HepG2 (cell line): ENCODE measurements around the gene CKAP2L. TPM values are rescaled to one million over a fixed set of nuclear protein-coding genes. Genes with fewer than 3 reads are reported as not detected.

ENCODE experiments used
- FIP1L1 ChIP-seq: fragments of 200-400 bp; formaldehyde crosslinking; IDR thresholded peaks from 2 replicates; pipeline ENCODE4 v1.6.1; 2018; ENCODE audit warnings: low read depth, mild to moderate bottlenecking, low read length, moderate library complexity, borderline replicate concordance; ENCODE audit not compliant: insufficient read depth
- FOSL1 ChIP-seq: sonication (generic); formaldehyde crosslinking; IDR thresholded peaks from 2 replicates; pipeline ENCODE4 v1.9.0; 2021; ENCODE audit warnings: missing genetic modification reagents, borderline replicate concordance
- FOXA1 ChIP-seq, 2 experiments: fragments of 450-650 bp in 1 of 2; sonication (generic) in 1 of 2; formaldehyde crosslinking in 1 of 2; IDR thresholded peaks; 2 replicates each; pipeline versions ENCODE4 v1.4.0 to v1.6.1; 2016 to 2020; ENCODE audit warnings: missing genetic modification reagents in 1 of 2
- ISL2 ChIP-seq: sonication (generic); formaldehyde crosslinking; IDR thresholded peaks from 2 replicates; pipeline ENCODE4 v1.5.0; 2020; ENCODE audit warnings: missing genetic modification reagents
- JUN ChIP-seq: sonication (generic); formaldehyde crosslinking; IDR thresholded peaks from 2 replicates; pipeline ENCODE4 v1.4.0; 2020; ENCODE audit warnings: mild to moderate bottlenecking, missing genetic modification reagents
- KAT7 ChIP-seq: IDR thresholded peaks from 2 replicates; pipeline ENCODE4 v1.6.1; 2018; ENCODE audit warnings: borderline replicate concordance, missing compliant biosample characterization
- KLF11 ChIP-seq: IDR thresholded peaks from 2 replicates; pipeline ENCODE4 v1.6.1; 2016; ENCODE audit warnings: missing compliant biosample characterization
- MEIS2 ChIP-seq: sonication (generic); formaldehyde crosslinking; IDR thresholded peaks from 2 replicates; pipeline ENCODE4 v1.9.0; 2021; ENCODE audit warnings: mild to moderate bottlenecking, missing genetic modification reagents
- NFE2L2 ChIP-seq: fragments of 150-350 bp; IDR thresholded peaks from 2 replicates; pipeline ENCODE4 v1.6.1; 2014; ENCODE audit warnings: low read length
- RXRA ChIP-seq: sonication (generic); formaldehyde crosslinking; IDR thresholded peaks from 2 replicates; pipeline ENCODE4 v1.5.1; 2020; ENCODE audit warnings: missing genetic modification reagents
- SAFB2 ChIP-seq: sonication (generic); formaldehyde crosslinking; IDR thresholded peaks from 2 replicates; pipeline ENCODE4 v1.5.1; 2020; ENCODE audit warnings: missing genetic modification reagents, low read depth, mild to moderate bottlenecking, borderline replicate concordance
- SCMH1 ChIP-seq: sonication (generic); formaldehyde crosslinking; IDR thresholded peaks from 2 replicates; pipeline ENCODE4 v1.9.0; 2021; ENCODE audit warnings: missing genetic modification reagents, mild to moderate bottlenecking, borderline replicate concordance
- TRIM24 ChIP-seq: sonication (generic); formaldehyde crosslinking; IDR thresholded peaks from 2 replicates; pipeline ENCODE4 v1.8.0; 2022; ENCODE audit warnings: mild to moderate bottlenecking, missing genetic modification reagents
- ZFP1 ChIP-seq: IDR thresholded peaks from 2 replicates; pipeline ENCODE4 v1.6.1; 2016
- ZFP41 ChIP-seq: sonication (generic); formaldehyde crosslinking; IDR thresholded peaks from 2 replicates; pipeline ENCODE4 v1.4.0; 2020; ENCODE audit warnings: mild to moderate bottlenecking, missing genetic modification reagents, borderline replicate concordance
- ZKSCAN8 ChIP-seq: IDR thresholded peaks from 2 replicates; pipeline ENCODE4 v1.6.1; 2016; ENCODE audit warnings: borderline replicate concordance, missing genetic modification reagents, missing compliant biosample characterization
- ZMYM3 ChIP-seq: sonication (generic); formaldehyde crosslinking; IDR thresholded peaks from 2 replicates; pipeline ENCODE4 v1.5.1; 2020; ENCODE audit warnings: mild to moderate bottlenecking, missing genetic modification reagents
- ZNF552 ChIP-seq: sonication (generic); formaldehyde crosslinking; IDR thresholded peaks from 2 replicates; pipeline ENCODE4 v1.9.0; 2022; ENCODE audit warnings: missing genetic modification reagents, mild to moderate bottlenecking, borderline replicate concordance
- ZNF678 ChIP-seq: sonication (generic); formaldehyde crosslinking; IDR thresholded peaks from 2 replicates; pipeline ENCODE4 v1.4.0; 2020; ENCODE audit warnings: mild to moderate bottlenecking, missing genetic modification reagents
- polyA plus RNA-seq, 8 experiments: library from polyadenylated mRNA; depleted of rRNA in 3 of 8; stranded (reverse) in 7 of 8; unstranded in 1 of 8; fragments of >200 nt; fragmentation: Illumina TruSeq in 4 of 8; extraction: Trizol in 4 of 8; gene quantifications; 2 replicates each; pipeline versions ENCODE4 v1.2.1 to v1.2.3, GENCODE V29; 2011 to 2016; ENCODE audit warnings: low read depth in 4 of 8, missing spikeins in 1 of 8, mixed read lengths in 1 of 8; ENCODE audit not compliant: insufficient read depth in 1 of 8
- total RNA-seq, 5 experiments: library from RNA; depleted of rRNA; stranded (reverse); fragments of >200 nt; fragmentation: Illumina TruSeq; extraction: Trizol; gene quantifications; 2 replicates each; pipeline ENCODE4 v1.2.3, GENCODE V29; 2016; ENCODE audit warnings: low read depth in 1 of 5
- TF ChIP-seq, protein P1 (sequence below), 2 experiments: sonication (generic) in 1 of 2; formaldehyde crosslinking in 1 of 2; IDR thresholded peaks; 2 replicates each; pipeline versions ENCODE4 v1.4.0 to v1.6.1; 2016 to 2020; ENCODE audit warnings: borderline replicate concordance in 1 of 2, low read depth in 1 of 2, mild to moderate bottlenecking in 1 of 2, missing genetic modification reagents in 1 of 2
- TF ChIP-seq, protein P2 (sequence below): sonication (generic); formaldehyde crosslinking; IDR thresholded peaks from 2 replicates; pipeline ENCODE4 v1.5.1; 2020; ENCODE audit warnings: missing genetic modification reagents, mild to moderate bottlenecking, borderline replicate concordance
- TF ChIP-seq, protein P3 (sequence below): sonication (generic); formaldehyde crosslinking; IDR thresholded peaks from 2 replicates; pipeline ENCODE4 v1.4.0; 2020; ENCODE audit warnings: missing genetic modification reagents

Gene CKAP2L
- total and polyA plus RNA-seq, 2 of the 13 experiments (the other 11 are each of a cell fraction or from before 2014, with no cell fraction given): 7.1 to 9.5 TPM

DNA sequence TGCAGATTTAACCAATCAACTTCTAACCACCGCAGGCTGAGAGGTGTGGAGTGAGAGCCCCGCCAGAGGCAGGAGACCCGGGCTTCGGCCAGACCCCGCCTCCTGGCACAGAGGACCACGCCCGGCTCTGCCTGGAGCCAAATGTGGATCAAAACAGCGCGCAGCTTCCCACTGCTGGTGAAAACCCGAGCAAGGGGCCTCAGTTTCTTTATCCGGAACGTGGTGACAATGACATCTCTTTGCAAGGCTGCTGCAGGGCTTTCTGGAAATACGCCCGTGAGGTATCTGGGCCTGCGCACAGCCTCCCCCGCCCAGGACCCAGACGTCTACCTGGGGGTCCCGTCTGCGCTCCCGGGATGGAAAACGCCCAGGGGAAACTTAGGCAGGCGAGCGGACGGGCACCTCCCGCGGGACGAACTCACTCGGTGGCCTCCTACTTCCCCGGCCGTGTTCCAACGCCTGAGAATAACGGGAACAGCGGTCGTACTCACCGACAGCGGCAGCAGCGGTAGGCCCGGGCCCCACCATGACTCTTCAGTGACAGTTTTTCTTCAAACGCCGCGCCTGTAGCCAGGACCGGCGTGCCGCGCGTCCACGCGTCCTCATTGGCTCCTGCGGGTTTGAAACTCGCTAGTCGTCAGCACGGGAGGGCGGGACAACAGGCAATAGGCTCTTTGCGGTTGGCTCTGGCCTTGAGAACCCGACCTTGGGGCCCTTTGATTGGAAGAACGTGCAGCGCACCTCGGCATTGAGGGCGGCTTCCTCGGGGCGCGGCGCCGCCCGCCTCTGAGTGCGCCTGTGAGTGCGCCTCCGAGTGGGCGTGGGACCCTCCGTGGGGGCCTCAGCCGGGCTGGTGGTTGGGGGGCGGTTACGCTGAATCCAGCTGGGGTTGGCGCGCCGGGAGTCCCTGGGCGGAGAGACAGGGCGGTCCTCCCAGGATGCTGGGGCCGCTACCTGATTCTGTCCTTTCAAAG lies at the start of gene CKAP2L (continued):
- TF ChIP-seq, protein P1, sequence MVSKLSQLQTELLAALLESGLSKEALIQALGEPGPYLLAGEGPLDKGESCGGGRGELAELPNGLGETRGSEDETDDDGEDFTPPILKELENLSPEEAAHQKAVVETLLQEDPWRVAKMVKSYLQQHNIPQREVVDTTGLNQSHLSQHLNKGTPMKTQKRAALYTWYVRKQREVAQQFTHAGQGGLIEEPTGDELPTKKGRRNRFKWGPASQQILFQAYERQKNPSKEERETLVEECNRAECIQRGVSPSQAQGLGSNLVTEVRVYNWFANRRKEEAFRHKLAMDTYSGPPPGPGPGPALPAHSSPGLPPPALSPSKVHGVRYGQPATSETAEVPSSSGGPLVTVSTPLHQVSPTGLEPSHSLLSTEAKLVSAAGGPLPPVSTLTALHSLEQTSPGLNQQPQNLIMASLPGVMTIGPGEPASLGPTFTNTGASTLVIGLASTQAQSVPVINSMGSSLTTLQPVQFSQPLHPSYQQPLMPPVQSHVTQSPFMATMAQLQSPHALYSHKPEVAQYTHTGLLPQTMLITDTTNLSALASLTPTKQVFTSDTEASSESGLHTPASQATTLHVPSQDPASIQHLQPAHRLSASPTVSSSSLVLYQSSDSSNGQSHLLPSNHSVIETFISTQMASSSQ (IDR thresholded peaks at IDR 0.05; ENCODE audit: low read depth): no peak
- TF ChIP-seq, protein P1 (CRISPR knock-in tag; IDR thresholded peaks at IDR 0.05; ENCODE audit: borderline replicate concordance): peak; percentile 57; the same call in 1 of the 2 replicates
- no peak for TF ChIP-seq SCMH1 (CRISPR knock-in tag)
- 0 out of 2 replicates have a peak, but pooled peaks have one; percentile 58 for TF ChIP-seq JUN
- no peak for TF ChIP-seq NFE2L2
- TF ChIP-seq, protein P2, sequence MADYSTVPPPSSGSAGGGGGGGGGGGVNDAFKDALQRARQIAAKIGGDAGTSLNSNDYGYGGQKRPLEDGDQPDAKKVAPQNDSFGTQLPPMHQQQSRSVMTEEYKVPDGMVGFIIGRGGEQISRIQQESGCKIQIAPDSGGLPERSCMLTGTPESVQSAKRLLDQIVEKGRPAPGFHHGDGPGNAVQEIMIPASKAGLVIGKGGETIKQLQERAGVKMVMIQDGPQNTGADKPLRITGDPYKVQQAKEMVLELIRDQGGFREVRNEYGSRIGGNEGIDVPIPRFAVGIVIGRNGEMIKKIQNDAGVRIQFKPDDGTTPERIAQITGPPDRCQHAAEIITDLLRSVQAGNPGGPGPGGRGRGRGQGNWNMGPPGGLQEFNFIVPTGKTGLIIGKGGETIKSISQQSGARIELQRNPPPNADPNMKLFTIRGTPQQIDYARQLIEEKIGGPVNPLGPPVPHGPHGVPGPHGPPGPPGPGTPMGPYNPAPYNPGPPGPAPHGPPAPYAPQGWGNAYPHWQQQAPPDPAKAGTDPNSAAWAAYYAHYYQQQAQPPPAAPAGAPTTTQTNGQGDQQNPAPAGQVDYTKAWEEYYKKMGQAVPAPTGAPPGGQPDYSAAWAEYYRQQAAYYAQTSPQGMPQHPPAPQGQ (CRISPR knock-in tag): no peak
- TF ChIP-seq ZMYM3: no peak
- peak; percentile 85; the same call in 1 of the 2 replicates for TF ChIP-seq KAT7 (CRISPR knock-in tag)
- no peak for TF ChIP-seq TRIM24
- peak; percentile 43 for TF ChIP-seq RXRA (CRISPR knock-in tag)
- TF ChIP-seq FOSL1 (CRISPR knock-in tag): no peak
- no peak for TF ChIP-seq KLF11 (CRISPR knock-in tag)
- TF ChIP-seq ZFP41 (CRISPR knock-in tag): no peak
- no peak for TF ChIP-seq ZNF678 (CRISPR knock-in tag)
- TF ChIP-seq ZFP1 (CRISPR knock-in tag): no peak
- TF ChIP-seq ISL2 (CRISPR knock-in tag): peak; percentile 37
- peak; percentile 13; the same call in 1 of the 2 replicates for TF ChIP-seq ZNF552 (CRISPR knock-in tag)
- TF ChIP-seq ZKSCAN8 (CRISPR knock-in tag): no peak
- TF ChIP-seq MEIS2 (CRISPR knock-in tag): 0 out of 2 replicates have a peak, but pooled peaks have one; percentile 9
- TF ChIP-seq, protein P3, sequence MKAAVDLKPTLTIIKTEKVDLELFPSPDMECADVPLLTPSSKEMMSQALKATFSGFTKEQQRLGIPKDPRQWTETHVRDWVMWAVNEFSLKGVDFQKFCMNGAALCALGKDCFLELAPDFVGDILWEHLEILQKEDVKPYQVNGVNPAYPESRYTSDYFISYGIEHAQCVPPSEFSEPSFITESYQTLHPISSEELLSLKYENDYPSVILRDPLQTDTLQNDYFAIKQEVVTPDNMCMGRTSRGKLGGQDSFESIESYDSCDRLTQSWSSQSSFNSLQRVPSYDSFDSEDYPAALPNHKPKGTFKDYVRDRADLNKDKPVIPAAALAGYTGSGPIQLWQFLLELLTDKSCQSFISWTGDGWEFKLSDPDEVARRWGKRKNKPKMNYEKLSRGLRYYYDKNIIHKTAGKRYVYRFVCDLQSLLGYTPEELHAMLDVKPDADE (CRISPR knock-in tag): no peak
- no peak for TF ChIP-seq FIP1L1
- no peak for TF ChIP-seq FOXA1 (IDR thresholded peaks at IDR 0.05)
- no peak for TF ChIP-seq FOXA1 (CRISPR knock-in tag; IDR thresholded peaks at IDR 0.05)
- no peak for TF ChIP-seq SAFB2 (CRISPR knock-in tag)
